HL-60 (cell line): ENCODE data around the gene ACTA2.

Source experiments
- GABPA ChIP-seq: IDR thresholded peaks from 2 replicates; pipeline ENCODE4 v1.6.1; 2012; ENCODE audit warnings: low read depth
- POLR2AphosphoS5 ChIP-seq: IDR thresholded peaks from 2 replicates; pipeline ENCODE4 v1.6.1; 2012; ENCODE audit warnings: low read depth
- REST ChIP-seq: IDR thresholded peaks from 2 replicates; pipeline ENCODE4 v1.6.1; 2012; ENCODE audit warnings: low read depth; ENCODE audit not compliant: insufficient replicate concordance
- SPI1 ChIP-seq: IDR thresholded peaks from 2 replicates; pipeline ENCODE4 v1.6.1; 2012; ENCODE audit warnings: low read depth, mild to moderate bottlenecking, borderline replicate concordance
- TF ChIP-seq, protein P1 (sequence below): IDR thresholded peaks from one replicate; pipeline ENCODE4 v1.5.1; 2011; ENCODE audit warnings: low read length, control low read depth, inconsistent platforms; ENCODE audit not compliant: insufficient read depth

- TF ChIP-seq, protein P1, sequence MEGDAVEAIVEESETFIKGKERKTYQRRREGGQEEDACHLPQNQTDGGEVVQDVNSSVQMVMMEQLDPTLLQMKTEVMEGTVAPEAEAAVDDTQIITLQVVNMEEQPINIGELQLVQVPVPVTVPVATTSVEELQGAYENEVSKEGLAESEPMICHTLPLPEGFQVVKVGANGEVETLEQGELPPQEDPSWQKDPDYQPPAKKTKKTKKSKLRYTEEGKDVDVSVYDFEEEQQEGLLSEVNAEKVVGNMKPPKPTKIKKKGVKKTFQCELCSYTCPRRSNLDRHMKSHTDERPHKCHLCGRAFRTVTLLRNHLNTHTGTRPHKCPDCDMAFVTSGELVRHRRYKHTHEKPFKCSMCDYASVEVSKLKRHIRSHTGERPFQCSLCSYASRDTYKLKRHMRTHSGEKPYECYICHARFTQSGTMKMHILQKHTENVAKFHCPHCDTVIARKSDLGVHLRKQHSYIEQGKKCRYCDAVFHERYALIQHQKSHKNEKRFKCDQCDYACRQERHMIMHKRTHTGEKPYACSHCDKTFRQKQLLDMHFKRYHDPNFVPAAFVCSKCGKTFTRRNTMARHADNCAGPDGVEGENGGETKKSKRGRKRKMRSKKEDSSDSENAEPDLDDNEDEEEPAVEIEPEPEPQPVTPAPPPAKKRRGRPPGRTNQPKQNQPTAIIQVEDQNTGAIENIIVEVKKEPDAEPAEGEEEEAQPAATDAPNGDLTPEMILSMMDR, result no peak
- TF ChIP-seq GABPA, result no peak
- no peak for TF ChIP-seq REST
- TF ChIP-seq POLR2AphosphoS5, result no peak
- no peak for TF ChIP-seq SPI1
These were observed 36.8 kb downstream of the ACTA2 start for GRCh38 chr10:88915781-88916180.
